Osteoblast (primary cell): ENCODE measurements around the gene TXNRD3. TPM values are rescaled to one million over a fixed set of nuclear protein-coding genes. Genes with fewer than 3 reads are reported as not detected.
"Not testable (repeated sequence)": the region's sequence is repeated elsewhere in the genome, so short reads cannot be mapped to it uniquely, and the experiment has no call there.

Experiments used
- DNase-seq: peaks from one replicate; pipeline ENCODE4 v3.0.0; 2011; ENCODE audit warnings: low spot score, mixed read lengths; ENCODE audit not compliant: insufficient read length; ENCODE audit errors: missing footprints
- H2AFZ ChIP-seq: 2 replicates; pipeline ENCODE4 v1.6.0; 2011; ENCODE audit warnings: mild to moderate bottlenecking, low read length
- H3K27ac ChIP-seq: 2 replicates; pipeline ENCODE4 v1.5.1; 2011; ENCODE audit warnings: mild to moderate bottlenecking, low read depth, low read length, moderate library complexity
- H3K27me3 ChIP-seq: 2 replicates; pipeline ENCODE4 v1.6.0; 2012; ENCODE audit warnings: mild to moderate bottlenecking, control low read depth, inconsistent platforms, low read length, moderate library complexity; ENCODE audit not compliant: insufficient read depth
- H3K36me3 ChIP-seq: 2 replicates; pipeline ENCODE4 v1.5.1; 2011; ENCODE audit warnings: mild to moderate bottlenecking, low read length, control low read depth, moderate library complexity; ENCODE audit not compliant: insufficient read depth
- H3K4me1 ChIP-seq: 2 replicates; pipeline ENCODE4 v1.5.1; 2011; ENCODE audit warnings: mild to moderate bottlenecking, low read length, control low read depth, moderate library complexity; ENCODE audit not compliant: insufficient read depth
- H3K4me2 ChIP-seq: 2 replicates; pipeline ENCODE4 v1.6.0; 2011; ENCODE audit warnings: mild to moderate bottlenecking, low read length; ENCODE audit not compliant: insufficient read depth
- H3K4me3 ChIP-seq: fragments of 200-600 bp; sonication (generic); 3 replicates; pipeline ENCODE4 v1.5.1; 2012; ENCODE audit warnings: mild to moderate bottlenecking, low read length, inconsistent platforms; ENCODE audit not compliant: insufficient read depth
- H3K79me2 ChIP-seq: 2 replicates; pipeline ENCODE4 v1.6.0; 2012; ENCODE audit warnings: mild to moderate bottlenecking, low read length, control low read depth, inconsistent platforms; ENCODE audit not compliant: insufficient read depth
- H3K9me3 ChIP-seq: 2 replicates; pipeline ENCODE4 v1.5.1; 2011; ENCODE audit warnings: low read depth, low read length, control low read depth
- H4K20me1 ChIP-seq: 2 replicates; pipeline ENCODE4 v1.6.0; 2012; ENCODE audit warnings: mild to moderate bottlenecking, low read length, control low read depth; ENCODE audit not compliant: insufficient read depth
- CTCF ChIP-seq: IDR thresholded peaks from 2 replicates; pipeline ENCODE4 v1.5.1; 2011; ENCODE audit warnings: mild to moderate bottlenecking, low read depth, low read length, moderate library complexity; ENCODE audit errors: extremely low read depth
- total RNA-seq: library from RNA; depleted of rRNA; stranded (reverse); fragments of >200 nt; gene quantifications from 2 replicates; pipeline ENCODE4 v1.2.3, GENCODE V29; 2012

The TXNRD3 gene
- total RNA-seq, 1 donor = 18.1 TPM

- no peak for TF ChIP-seq CTCF
- Histone ChIP-seq H3K4me2 (no peak overlapping the region), H3K27me3 (no peaks in the 10 kb centered on the region), H3K36me3 (peaks cover 11% of the 10 kb centered on the region), H3K27ac (no peak overlapping the region), H3K79me2 (no peaks in the 10 kb centered on the region), H3K9me3 (no peaks in the 10 kb centered on the region), H3K4me1 (no peaks in the 10 kb centered on the region), H3K4me3 (no peak overlapping the region), H4K20me1 (no peaks in the 10 kb centered on the region), H2AFZ (no peak overlapping the region)
- no peak for DNase-seq
Measured at GRCh38 chr3:126638790-126639189, 16.1 kb downstream of the TXNRD3 start.

- Histone ChIP-seq H3K4me3 (no peak overlapping the region), H3K4me1 (no peaks in the 10 kb centered on the region), H3K36me3 (no peaks in the 10 kb centered on the region), H3K9me3 (no peaks in the 10 kb centered on the region), H3K27me3 (no peaks in the 10 kb centered on the region), H2AFZ (no peak overlapping the region), H3K4me2 (no peak overlapping the region), H3K79me2 (no peaks in the 10 kb centered on the region), H3K27ac (no peak overlapping the region), H4K20me1 (no peaks in the 10 kb centered on the region)
- TF ChIP-seq CTCF = no peak
- no peak for DNase-seq
Measured at GRCh38 chr3:126636436-126636835, 18.5 kb downstream of the TXNRD3 start.

GRCh38 chr3:126634803-126635202 lies 20.1 kb downstream of the TXNRD3 start:
- Histone ChIP-seq H2AFZ (no peak overlapping the region), H3K4me1 (no peaks in the 10 kb centered on the region), H3K4me3 (no peak overlapping the region), H3K36me3 (no peaks in the 10 kb centered on the region), H3K79me2 (no peaks in the 10 kb centered on the region), H4K20me1 (no peaks in the 10 kb centered on the region), H3K9me3 (no peaks in the 10 kb centered on the region), H3K27me3 (no peaks in the 10 kb centered on the region), H3K27ac (no peak overlapping the region), H3K4me2 (no peak overlapping the region)
- TF ChIP-seq CTCF = no peak
- no peak for DNase-seq

GRCh38 chr3:126630020-126630419 lies 24.9 kb downstream of the TXNRD3 start:
- Histone ChIP-seq H3K9me3 (no peaks in the 10 kb centered on the region), H3K4me3 (no peak overlapping the region), H2AFZ (no peak overlapping the region), H3K79me2 (no peaks in the 10 kb centered on the region), H3K27ac (no peak overlapping the region), H3K4me1 (no peaks in the 10 kb centered on the region), H3K4me2 (no peak overlapping the region), H4K20me1 (no peaks in the 10 kb centered on the region), H3K27me3 (no peaks in the 10 kb centered on the region), H3K36me3 (no peaks in the 10 kb centered on the region)
- DNase-seq = no peak
- no peak for TF ChIP-seq CTCF

GRCh38 chr3:126625735-126626134 lies 29.2 kb downstream of the TXNRD3 start:
- H3K4me1 ChIP-seq = peaks cover 19% of the 10 kb centered on the region
- DNase-seq, H3K36me3 ChIP-seq, H4K20me1 ChIP-seq, H3K27me3 ChIP-seq, H3K4me3 ChIP-seq, H2AFZ ChIP-seq, H3K79me2 ChIP-seq, H3K4me2 ChIP-seq, H3K27ac ChIP-seq, H3K9me3 ChIP-seq: not testable (repeated sequence)
